Right lobe of liver (tissue), 6 donors: ENCODE results near the gene KLHL7. TPM values are rescaled to one million over a fixed set of nuclear protein-coding genes. Genes with fewer than 3 reads are reported as not detected.
A peak's percentile ranks its signal among the peaks of the same experiment; 100 is the strongest.

ENCODE experiments used
- ATAC-seq, 4 donors: fragments of 200-7000 bp; cut with Tn5 transposase; one replicate each; pipeline ENCODE4 v1.9.1; 2020; ENCODE audit warnings: mild to moderate bottlenecking in 4 of 4, moderate library complexity in 4 of 4
- DNase-seq, 3 donors: peaks; one replicate each; pipeline ENCODE4 v3.0.0-alpha.2; 2020
- H3K27ac ChIP-seq, 3 donors: fragments of 200-600 bp; one replicate each; pipeline ENCODE4 v1.8.0; 2022
- H3K27me3 ChIP-seq, 2 donors: fragments of 200-600 bp; one replicate each; pipeline ENCODE4 v1.8.0; 2022
- H3K36me3 ChIP-seq, 4 donors: fragments of 200-600 bp; sonication (generic) in 1 of 4; one replicate each; pipeline versions ENCODE4 v1.5.1 to v1.8.0; 2017 to 2022; ENCODE audit warnings: control low read depth in 1 of 4
- H3K4me1 ChIP-seq, 4 donors: fragments of 200-600 bp; sonication (generic) in 1 of 4; one replicate each; pipeline versions ENCODE4 v1.5.1 to v1.8.0; 2017 to 2022; ENCODE audit warnings: control low read depth in 1 of 4
- H3K4me3 ChIP-seq, 3 donors: fragments of 200-600 bp; one replicate each; pipeline ENCODE4 v1.8.0; 2022
- H3K9me3 ChIP-seq, 4 donors: fragments of 200-600 bp; sonication (generic) in 1 of 4; one replicate each; pipeline versions ENCODE4 v1.5.1 to v1.8.0; 2017 to 2022; ENCODE audit warnings: control low read depth in 1 of 4
- CTCF ChIP-seq, 4 donors: fragments of 200-600 bp in 3 of 4; fragments of 450-650 bp in 1 of 4; IDR thresholded peaks; one replicate each; pipeline versions ENCODE4 v1.5.1 to v1.8.0; 2016 to 2022; ENCODE audit warnings: antibody characterized with exemption in 4 of 4, mild to moderate bottlenecking in 2 of 4
- POLR2A ChIP-seq: fragments of 450-650 bp; IDR thresholded peaks from one replicate; pipeline ENCODE4 v1.6.1; 2017; ENCODE audit warnings: antibody characterized with exemption, mild to moderate bottlenecking
- WGBS: methylation state at CpG from one replicate; pipeline ENCODE4 v1.1.6; 2018; ENCODE audit warnings: low coverage, low lambda C conversion rate; ENCODE audit not compliant: insufficient coverage; ENCODE audit errors: missing lambda C conversion rate; 5-methylcytosine and 5-hydroxymethylcytosine counted together
- intact Hi-C, 2 donors: fragments of 100-400 bp; cut with DNase I; formaldehyde crosslinking; loops; one replicate each; pipeline versions ENCODE4 v1.11.2 to v1.14.1; 2022
- total RNA-seq, 6 experiments: library from RNA; depleted of rRNA in 2 of 6; stranded (reverse); fragments of >200 nt in 2 of 6; fragmentation: NEBNext Ultra II Directional in 3 of 6; extraction: Animal tissue kit (Norgen Biotek cat#: 25700) in 3 of 6; gene quantifications; one replicate each; pipeline versions ENCODE4 v1.1.0 to v1.2.4, GENCODE V29; 2016 to 2023
- donor health status: DM: no; HTN: yes; CAD: no.
- donor health status: DM: no; HTN: no; CAD: no.
- donor health status: DM: no; HTN: no; CAD: no.
- donor health status: DM: no; HTN: yes; CAD: no.
- donor health status: DM: no; HTN: yes; CAD: no.

The KLHL7 gene
- total RNA-seq, 6 experiments from 2014 or later, result 6.3 to 9.1 (median 7.5) TPM

- intact Hi-C loops, result no loop called here
- Histone ChIP-seq H3K27me3 (no peaks in the 10 kb centered on the region), H3K36me3 (no peaks in the 10 kb centered on the region), H3K27ac (no peak overlapping the region), H3K9me3 (no peaks in the 10 kb centered on the region), H3K4me3 (no peak overlapping the region), H3K4me1 (peaks cover 0 to 4% (median 0%) of the 10 kb centered on the region in 4 donors)
- WGBS, result 86% methylated on average over 2 of the region's 2 CpGs
- DNase-seq, result no peak
- TF ChIP-seq POLR2A (no peak), CTCF (IDR thresholded peaks at IDR 0.05) (no peak)
- no peak for ATAC-seq
Observed at GRCh38 chr7:23212395-23212794, 106.8 kb downstream of the KLHL7 start.

DNA sequence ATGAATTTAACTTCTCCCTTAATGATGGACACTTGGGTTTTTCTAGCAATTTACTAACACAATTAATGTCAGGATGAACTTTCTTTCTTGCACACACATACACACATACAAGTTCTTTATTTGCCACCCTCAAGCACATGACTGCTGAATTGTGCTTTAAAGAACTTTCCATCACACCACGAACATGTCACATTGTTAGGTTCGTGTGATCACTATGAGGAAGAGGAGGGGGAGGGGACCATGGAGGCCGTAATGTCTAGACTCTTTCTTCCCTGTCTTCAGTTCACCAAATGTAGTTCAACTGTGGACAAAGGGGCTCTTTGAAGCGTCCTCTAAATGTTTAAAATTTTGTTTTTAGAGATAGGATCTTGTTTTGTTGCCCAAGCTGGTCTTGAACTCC lies 107.3 kb downstream of the KLHL7 start:
- DNase-seq (no peak), ATAC-seq (peak in 1 of 4 donors; percentile 22)
- 48% methylated on average over 4 of the region's 4 CpGs for WGBS
- no peaks in the 10 kb centered on the region for H3K9me3 ChIP-seq
- no peaks in the 10 kb centered on the region for H3K4me1 ChIP-seq
- no peak overlapping the region for H3K4me3 ChIP-seq
- no peak overlapping the region for H3K27ac ChIP-seq
- intact Hi-C loops, result no loop called here
- H3K27me3 ChIP-seq, result no peaks in the 10 kb centered on the region
- H3K36me3 ChIP-seq, result no peaks in the 10 kb centered on the region
- TF ChIP-seq POLR2A (no peak), CTCF (IDR thresholded peaks at IDR 0.05) (no peak)

GRCh38 chr7:23213755-23214154 lies 108.2 kb downstream of the KLHL7 start:
- H3K27me3 ChIP-seq, result no peaks in the 10 kb centered on the region
- no peak overlapping the region for H3K4me3 ChIP-seq
- WGBS, result 96% methylated on average over 2 of the region's 11 CpGs
- no peak for DNase-seq
- no peak overlapping the region for H3K27ac ChIP-seq
- H3K9me3 ChIP-seq, result no peaks in the 10 kb centered on the region
- H3K36me3 ChIP-seq, result no peaks in the 10 kb centered on the region
- no peaks in the 10 kb centered on the region for H3K4me1 ChIP-seq
- no peak for ATAC-seq
- intact Hi-C loops, result no loop called here
- TF ChIP-seq CTCF (IDR thresholded peaks at IDR 0.05), result no peak

DNA sequence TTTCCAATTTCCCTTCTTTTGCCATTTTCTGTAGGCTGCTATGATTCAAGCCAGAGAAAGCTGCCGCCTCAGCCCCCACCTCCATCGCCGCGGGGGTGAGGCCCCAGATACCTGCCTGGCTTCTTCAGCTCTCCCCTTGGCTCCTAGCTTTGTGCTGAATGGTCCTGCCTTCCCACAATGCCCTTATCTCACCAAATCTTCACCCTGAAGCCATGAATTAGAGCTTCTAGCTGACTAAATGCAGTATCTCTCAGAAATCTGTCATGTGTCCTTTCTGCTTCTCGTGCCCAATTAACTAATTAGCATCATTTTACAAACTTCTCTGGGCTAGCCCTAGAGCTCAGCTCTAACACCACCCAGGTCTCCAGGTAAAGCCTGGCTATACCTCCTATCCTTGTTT lies 108.8 kb downstream of the KLHL7 start:
- Histone ChIP-seq H3K4me1 (no peaks in the 10 kb centered on the region), H3K27ac (no peak overlapping the region), H3K36me3 (no peaks in the 10 kb centered on the region), H3K27me3 (no peaks in the 10 kb centered on the region), H3K4me3 (no peak overlapping the region), H3K9me3 (no peaks in the 10 kb centered on the region)
- WGBS, result 79% methylated on average over 2 of the region's 5 CpGs
- ATAC-seq, result no peak
- no peak for DNase-seq
- intact Hi-C loops, result no loop called here
- TF ChIP-seq CTCF (IDR thresholded peaks at IDR 0.05), result no peak

DNA sequence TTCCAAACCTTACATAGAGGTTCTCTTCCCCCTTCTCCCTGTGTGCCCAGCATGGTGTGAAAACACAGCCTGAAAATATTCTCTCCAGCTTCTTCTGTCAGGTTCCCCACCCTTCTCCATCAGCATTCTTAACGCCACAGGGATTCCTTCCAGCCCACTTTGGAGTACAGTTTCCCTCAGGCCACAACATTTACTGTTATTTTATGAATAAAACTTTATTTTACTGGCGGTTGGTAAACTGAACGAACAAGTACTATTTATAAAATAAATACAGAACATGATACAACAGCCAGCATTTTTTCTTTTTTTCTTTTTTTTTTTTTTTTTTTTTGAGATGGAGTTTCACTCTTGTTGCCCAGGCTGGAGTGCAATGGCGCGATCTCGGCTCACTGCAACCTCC lies 109.4 kb downstream of the KLHL7 start:
- Histone ChIP-seq H3K36me3 (no peaks in the 10 kb centered on the region), H3K4me1 (no peaks in the 10 kb centered on the region), H3K27me3 (no peaks in the 10 kb centered on the region), H3K9me3 (no peaks in the 10 kb centered on the region), H3K27ac (no peak overlapping the region), H3K4me3 (no peak overlapping the region)
- 79% methylated on average over 6 of the region's 6 CpGs for WGBS
- intact Hi-C loops, result no loop called here
- no peak for ATAC-seq
- TF ChIP-seq POLR2A (no peak), CTCF (IDR thresholded peaks at IDR 0.05) (no peak)
- no peak for DNase-seq
